ENCODE measurements around the gene MB.
"Not testable (repeated sequence)": the region's sequence is repeated elsewhere in the genome, so short reads cannot be mapped to it uniquely, and the experiment has no call there.

Gene MB

DNA sequence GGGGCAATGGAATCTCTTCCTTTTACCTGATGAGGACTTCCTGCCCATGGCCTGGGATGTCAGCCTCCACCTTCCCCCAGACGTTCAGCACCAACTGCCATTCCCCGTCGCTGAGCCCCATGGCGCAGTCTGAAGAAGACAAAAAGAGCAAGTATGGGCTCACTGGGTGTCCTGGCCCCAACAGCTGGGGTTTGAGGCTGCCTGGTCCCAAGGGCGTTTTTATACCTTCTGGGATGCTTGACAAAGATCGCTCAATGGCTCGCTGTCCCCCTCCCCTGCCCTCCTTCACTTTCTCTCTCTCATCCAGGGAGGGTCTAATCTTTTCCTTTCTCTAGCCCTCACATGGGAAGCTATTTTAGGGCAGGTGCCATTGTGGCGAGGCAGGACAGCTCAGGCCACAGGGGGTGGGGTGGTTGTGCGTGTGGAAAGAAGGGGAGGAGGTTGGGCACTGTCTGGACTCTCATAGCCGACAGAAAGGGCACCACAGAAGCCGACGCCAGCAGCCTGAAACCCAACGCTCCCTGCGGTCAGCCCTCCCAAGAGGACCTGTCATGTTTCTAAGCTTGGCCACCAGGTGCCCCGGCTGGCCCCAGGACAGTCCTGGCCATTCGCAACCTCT lies at the start of gene MB:
Gene MB (minus strand): TSS at position 193 of the 619 bp plus-strand sequence. CDS start 72 bp downstream, at position 121.
- no peak for DNase-seq (ENCODE audit: low read depth)

DNA sequence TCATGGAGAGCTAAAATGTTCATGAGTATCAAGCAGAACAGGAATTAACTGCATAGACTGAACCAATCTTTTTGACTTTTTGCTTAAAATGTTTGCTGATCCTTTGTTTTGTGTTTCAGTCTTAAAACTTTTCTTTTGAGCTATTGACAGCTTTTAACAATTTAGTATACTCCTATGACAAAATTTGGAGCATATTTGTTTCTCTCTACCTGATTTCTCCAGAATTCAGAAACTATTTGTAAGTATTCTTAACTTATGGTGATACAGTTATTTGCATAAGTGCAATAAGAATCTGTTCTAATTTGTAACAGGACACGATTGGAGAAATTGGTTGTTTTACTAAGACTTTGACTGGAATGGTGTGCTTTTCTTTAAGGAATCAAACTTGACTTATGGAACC lies 49.6 kb upstream of the MB start:
- DNase-seq (ENCODE audit: low read depth): not testable (repeated sequence)

DNA sequence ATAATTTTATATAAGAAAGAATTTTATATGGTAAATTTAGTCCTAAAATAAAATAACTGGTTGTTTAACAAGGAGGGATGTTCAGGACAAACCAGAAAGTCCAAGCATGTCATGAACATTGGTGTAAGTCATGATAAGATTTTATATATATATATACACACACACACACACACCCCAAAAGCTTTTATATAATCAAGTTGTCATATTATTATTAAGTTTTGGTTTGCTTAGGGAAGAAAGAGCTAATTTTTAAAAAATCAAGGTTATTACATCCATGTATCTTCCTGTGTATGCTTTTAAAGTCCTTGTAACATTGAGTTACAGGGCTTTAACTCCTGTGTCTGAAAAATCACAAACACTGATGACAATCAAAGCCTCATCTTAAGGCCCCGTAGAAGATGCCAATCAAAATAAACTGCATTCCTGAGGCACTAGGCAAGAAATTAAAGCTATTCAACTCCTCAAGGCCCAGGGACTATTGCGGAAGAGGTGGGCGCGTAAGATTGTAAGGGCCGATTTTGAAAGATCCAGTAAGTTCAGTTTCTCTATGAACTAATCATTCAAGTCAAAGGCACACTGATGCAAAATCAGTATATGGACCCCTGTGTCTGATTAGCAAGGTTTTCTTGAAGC lies 47.9 kb upstream of the MB start:
- DNase-seq (ENCODE audit: low read depth): no peak

DNA sequence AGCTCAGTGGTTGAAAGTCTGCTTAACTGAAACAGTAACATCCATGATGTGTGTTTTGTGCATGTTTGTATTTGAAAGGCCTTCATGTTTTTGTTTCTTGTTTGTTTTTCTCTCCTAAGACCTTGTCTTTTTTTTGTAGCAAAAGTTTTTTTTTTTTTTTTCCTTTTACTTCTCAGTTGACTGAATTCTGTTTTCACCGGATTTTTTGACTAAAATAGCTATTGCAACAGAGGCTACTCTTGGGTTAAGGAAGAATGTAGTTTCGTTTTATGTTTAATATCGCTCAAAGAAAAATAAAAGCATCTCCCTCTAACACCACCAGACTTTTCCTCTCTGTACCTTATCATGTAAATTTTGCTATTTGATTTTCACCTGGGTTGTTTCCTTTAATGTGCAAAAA lies 46.2 kb upstream of the MB start:
- peak; percentile 40 for DNase-seq (ENCODE audit: low read depth)

DNA sequence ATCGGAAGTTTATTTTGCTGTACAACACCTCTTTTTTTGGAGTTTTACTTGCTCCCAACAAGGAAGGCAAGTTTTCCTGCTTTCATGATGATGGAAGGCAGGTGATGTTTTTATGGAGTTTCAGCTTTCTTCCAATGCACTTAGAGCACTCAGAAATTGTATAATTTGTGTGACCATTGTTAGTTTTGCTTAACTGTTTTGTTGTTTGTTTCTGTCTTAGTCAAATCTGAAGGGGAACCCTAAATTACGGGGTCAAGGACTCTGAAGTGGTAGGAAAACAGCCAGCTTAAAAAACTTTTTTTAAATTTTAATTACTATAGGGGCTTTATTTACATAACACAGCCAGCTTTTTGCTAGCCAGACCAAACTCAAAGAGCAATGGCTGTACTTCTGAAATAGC lies 45.8 kb upstream of the MB start:
- DNase-seq (ENCODE audit: low read depth): no peak

DNA sequence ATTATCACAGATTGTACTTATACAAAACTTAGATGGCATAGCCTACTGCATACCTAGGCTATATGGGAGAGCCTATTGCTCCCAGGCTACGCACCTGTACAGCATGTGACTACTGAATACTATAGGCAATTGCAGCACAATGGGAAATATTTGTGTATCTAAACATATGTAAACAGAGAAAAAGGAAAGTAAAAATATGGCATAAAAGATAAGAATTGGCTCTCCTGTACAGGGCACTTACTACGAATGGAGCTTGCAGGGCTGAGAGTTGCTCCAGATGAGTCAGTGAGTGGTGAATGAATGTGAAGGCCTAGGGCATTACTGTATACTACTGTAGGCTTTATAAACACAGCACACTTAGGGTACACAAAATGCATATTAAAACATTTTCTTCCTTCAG lies 44.3 kb upstream of the MB start:
- no peak for DNase-seq (ENCODE audit: low read depth)

DNA sequence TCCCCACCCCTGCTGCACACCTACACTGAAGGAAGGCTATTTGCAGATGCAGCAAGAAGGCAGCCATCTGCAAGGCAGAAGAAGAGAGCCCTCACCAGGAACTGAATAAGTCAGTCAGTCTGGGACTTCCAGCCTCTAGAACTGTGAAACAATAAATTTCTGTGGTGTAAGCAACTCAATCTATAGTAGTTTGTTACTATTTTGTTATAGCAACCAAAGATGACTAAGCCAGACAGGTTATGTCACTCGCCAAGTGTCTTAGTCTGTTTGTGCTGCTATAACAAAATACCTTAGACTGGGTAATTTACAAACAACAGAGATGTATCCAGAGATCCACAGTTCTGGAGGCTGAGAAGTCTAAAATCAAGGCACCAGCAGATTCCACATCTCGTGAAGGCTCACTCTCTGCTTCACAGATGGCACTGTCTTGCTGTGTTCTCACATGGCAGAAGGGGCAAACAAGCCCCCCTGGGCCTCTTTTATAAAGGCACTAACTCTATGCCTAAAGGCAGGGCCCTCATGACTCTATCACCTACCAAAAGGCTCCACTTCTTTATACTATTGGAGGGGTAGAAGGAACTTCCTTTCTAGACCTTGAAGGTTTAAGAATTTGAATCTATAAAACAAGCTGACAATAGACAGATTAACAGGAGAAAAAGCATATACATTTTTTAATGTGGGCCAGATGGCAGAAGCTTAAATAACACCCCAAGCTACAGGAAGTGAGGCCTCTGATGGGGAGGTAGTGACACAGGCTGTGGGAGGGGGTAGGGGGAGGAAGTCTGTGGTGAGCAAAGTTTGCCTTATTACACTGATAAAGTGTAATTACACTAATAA lies 43.4 kb upstream of the MB start:
- no peak for DNase-seq (ENCODE audit: low read depth)

DNA sequence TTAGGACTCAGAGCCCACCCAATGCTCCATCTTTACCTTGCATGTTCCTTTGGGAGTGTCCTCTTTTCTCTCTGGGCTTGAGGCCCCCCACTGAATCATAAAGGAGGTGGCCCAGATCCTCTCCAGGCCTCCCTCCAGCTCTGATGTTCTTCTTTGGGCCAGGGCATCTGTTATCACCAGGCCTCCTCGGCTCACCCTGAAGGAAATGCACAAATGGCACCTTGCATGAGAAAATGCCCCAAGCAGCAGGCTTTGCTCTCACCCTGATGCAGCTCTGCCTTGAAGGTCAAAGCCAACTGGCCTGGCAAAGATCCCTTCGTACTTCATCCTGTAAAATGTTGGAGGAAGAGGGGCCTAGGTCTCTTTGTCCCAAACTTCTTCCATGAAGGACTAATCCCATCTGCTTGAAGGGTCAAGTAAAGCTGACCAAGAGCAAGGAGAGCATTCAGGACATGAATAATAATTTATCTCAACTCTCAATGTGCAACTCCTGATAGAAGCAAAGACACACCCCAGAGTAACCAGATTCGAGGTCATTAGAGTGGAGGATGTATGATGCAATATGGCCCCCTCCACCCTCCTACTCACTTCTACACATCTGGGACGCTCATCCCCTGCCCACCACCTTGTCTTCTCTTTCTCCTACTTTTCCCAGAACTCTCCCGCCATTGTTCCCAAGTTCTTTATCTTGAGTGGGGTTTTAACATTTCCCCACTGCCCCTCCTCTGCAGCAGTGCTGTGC lies 40.6 kb upstream of the MB start:
- DNase-seq (ENCODE audit: low read depth): no peak

DNA sequence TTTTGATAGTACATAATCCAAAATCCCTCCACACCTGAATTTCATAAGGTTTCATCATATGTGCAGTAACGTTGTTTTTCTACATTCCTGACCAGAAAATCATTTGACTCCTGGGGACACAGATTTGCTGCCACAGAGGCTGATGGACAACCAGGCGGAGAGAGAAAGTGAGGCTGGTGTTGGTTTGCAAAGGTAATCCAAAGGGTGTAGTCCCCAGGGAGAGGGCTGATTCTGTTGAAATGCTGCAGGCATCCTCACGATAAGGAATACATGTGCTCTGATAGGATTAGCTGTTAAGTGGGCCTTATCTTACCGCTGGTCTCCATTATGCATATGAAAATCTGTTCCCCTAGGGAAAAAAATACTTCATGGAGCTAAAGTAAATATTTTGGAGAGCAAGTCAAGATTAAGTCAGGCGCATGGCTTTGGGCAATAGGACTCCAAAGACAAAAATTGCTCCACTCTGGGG lies 39.2 kb upstream of the MB start:
- DNase-seq (ENCODE audit: low read depth): no peak

DNA sequence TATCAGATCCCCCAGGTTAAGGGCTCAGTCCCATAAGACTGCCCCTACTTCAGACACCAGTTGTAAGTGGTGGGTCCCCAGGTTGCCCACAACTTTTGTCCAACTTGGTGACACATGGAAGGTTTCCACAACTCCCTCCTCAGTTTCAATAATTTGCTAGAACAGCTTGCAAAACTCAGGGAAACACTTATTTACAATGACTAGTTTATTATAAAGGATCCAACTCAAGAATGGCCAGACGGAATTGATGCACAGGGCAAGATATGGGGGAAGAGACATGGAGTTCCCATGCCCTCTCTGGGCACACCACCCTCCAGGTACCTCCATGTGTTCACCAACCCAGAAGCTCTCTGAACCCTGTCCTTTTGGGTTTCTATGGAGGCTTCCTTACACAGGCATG lies 36.7 kb upstream of the MB start:
- no peak for DNase-seq (ENCODE audit: low read depth)

DNA sequence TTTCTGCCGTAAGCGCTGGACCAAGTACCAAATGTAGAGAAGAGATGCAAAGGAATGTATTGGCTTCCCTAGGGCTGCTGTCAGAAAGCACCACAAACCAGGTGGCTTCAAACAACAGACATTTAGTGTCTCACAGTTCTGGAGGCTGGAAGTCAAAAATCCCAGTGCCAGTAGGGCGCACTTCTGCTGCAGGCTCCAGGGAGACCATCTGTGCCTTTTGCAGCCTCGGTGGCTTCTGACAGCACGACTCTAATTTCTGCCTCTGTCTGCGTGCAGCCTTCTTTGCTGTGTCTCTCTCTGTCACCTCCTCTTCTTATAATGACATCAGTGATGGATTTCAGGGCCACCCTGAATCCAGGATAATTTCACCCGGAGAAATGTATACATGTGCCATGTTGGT lies 34.0 kb upstream of the MB start:
- no peak for DNase-seq (ENCODE audit: low read depth)

DNA sequence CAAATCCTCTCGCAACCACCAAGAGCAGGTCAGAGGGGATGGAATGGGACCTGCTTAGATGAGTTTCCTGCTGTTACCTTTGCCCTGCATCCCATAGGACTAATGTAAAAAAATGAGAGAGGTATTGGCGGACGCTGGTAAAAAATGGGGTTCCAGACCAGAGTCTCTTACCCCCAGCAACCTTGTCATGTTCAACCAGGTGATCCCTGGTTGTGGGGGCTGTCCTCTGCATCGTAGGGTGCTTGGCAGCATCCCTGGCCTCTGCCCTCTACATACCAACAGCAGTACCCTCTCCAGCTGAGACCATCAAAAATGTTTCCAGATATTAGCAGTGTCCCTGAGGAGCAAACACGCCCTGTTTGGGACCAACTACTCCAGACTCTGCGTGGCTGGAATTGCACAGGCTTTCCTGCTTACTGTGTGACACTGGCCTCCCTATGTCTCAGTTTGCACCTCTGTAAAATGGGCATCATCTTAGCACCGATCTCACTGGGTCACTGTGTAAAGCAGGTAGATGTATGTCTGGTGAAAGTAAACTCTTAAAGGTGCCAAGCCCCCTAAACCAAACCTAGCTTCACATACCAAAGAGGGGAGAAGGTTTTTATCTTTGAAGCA lies 32.6 kb upstream of the MB start:
- no peak for DNase-seq (ENCODE audit: low read depth)

DNA sequence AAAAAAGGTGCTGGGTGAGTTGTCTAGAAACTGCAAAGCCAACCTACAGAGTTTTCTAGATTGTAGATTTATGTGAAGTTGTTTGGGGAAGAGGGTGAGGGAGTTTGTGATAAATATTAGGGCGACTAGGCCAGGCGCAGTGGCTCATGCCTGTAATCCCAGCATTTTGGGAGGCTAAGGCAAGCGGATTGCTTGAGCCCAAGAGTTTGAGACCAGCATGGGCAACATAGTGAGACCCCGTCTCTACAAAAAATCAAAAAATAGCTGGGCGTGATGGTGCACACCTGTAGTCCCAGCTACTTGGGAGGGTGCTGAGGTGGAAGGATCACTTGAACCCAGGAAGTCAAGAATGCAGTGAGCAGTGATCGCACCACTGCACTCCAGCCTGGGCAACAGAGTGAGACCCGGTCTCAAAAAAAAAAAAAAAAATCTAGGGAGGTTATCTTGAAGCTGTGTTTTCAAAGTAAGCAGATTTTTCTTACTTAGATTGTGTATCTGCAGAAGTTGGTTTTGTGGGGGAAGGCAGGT lies 32.0 kb upstream of the MB start:
- DNase-seq (ENCODE audit: low read depth): no peak

DNA sequence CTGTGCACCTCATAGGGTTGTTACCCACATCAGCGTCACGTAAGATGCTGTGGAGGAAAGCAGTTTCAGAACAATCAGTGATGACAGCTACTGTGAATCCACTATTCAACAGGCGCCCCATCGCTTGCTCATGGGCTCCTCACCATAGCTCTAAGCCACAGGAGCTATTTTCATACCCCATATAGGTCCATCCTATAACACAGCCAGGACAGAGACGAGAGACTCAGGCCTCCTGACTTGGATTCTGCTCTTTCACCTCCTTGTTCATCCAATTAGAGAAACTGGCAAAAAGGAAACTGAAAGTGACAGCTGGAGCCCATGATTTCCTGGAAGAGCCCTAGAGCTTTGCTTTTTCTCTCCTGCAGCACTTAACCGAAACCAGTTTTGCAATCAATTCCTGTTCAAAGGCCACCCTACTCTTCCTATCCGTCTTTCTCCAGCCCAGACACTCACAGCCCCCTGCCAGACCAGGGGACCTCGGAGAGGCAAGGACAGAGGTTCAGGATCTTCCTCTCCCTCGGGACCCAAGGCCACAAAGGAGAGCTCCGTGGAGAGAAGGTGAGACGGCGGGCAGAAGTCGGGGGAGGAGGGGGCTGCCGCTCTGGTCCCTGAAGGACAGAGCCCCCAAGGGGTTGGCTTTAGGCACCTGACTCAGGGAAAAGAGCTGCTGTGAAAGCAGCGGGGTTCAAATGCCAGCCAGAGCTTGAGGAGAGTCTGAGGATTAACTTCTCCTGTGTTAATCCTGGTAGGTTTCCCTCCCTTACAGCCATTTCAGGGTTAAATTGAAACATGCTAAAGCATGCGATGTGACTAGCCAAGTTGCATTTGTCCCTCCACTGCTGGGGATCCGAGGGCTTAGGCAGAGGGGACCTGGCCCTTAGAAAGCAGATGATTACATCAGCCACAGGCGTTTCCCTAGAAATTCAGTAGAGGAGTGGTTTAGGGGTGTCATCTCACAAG lies 31.2 kb upstream of the MB start, which contains the start of gene APOL6:
Gene APOL6 (plus strand): TSS at position 381 of the 960 bp plus-strand sequence. CDS start 7,980 bp downstream, outside the sequence.
- DNase-seq (ENCODE audit: low read depth): peak; percentile 83

DNA sequence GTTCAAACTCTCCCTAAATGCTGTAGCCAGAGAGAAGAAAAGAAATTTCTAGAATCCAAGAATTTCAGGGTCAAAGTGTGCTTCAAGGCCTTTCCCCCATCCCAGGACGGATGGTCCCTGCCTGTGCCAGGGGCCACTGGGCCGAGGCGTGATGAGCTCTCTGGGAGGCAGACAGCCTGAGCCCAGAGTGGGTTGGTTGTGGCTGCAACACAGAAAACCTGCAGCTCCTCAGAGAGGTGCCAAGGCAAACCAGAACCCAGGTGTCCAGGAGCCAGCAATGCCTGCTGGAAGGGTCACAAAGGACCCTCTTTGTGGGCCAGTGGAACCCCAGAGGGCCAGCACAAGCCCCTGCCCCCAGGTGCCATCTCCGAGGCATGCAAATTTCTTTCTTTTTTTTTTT lies 28.5 kb upstream of the MB start:
- DNase-seq (ENCODE audit: low read depth): no peak

DNA sequence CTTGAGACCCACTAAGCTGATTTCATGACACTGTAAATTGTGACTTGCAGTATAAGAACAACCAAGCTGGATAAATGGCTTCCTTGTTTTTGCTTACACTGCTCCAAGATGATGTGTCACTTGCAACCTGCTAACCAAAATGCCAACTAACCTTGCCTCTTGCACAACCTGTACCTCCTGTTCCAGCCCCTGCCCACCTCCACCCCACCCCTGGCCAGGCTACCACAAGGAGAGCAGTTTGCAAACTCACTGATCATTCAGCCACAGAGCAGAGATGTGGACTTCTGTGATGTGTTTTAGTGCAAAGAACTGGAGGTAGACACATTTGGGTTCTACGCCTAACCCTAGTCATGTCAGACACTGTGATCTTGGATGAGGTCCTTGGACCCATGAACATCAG lies 26.9 kb upstream of the MB start:
- no peak for DNase-seq (ENCODE audit: low read depth)

DNA sequence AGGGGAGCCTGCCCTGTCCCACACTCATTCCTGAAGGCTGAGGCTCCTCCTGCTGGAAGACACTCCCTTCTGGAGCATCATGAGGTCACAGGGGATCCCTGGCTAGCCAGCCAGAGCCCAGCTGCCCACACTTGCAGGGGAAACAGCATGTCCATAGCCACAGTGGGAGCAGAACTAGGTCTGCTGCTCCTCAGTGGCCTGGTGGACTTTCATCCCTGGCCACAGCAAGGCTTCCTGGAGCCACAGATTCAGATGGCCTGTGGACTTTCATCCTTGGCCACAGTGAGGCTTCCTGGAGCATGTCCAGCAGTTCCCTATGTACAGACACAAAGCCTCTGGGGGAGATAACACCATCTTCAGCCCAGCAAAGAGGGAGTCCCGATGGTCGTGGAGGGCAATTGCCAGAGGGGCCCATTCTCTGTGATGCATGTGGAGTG lies 25.2 kb upstream of the MB start:
- DNase-seq (ENCODE audit: low read depth): no peak

DNA sequence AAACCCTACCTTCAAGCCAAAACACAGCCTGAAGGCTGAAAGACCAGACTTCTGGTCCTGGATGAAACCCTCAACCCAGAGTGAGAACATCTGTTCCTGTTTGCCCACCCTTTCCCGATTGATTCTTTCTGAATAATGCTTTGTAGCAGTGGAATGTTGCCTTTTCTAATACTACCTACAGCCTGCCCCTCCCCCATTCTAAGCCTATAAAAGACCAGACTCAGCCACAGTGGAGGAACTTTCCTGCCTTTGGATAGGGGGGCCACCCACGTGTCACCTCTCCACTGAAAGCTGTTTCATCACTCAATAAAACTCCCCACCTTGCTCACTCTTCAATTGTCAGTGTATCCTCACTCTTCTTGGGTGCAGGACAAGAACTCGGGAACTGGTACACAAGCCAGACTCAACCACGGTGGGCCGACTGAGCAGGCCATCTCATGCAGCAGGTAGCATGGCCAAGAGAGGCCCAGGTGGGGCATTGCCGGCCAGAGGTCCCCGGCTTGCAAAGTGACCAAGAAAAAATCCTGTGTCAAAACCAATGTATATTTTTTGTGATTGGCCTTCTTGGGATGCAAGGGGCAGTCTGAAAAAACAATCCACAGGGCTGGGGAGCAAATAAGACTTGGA lies 24.5 kb upstream of the MB start:
- DNase-seq (ENCODE audit: low read depth): no peak

DNA sequence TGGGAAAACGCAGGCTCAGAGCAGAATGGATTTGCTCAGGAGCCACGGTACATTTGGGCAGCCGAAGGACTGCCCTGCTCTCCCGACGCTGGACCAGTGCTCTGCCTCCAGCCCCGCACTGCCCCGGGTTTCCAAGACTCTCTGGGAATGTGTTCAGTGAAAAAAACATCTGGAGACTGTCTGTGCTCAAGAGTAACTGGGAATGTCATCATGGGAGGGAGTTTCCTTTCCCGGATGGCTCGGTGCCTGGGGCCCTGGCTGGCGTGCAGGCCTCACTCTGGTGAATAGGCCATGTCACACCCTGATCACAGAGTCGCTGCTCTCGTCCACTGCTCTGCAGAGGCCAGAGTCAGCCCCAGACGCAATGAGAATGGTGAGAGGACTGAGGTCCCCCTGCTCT lies 21.3 kb upstream of the MB start:
- DNase-seq (ENCODE audit: low read depth): peak; percentile 85

DNA sequence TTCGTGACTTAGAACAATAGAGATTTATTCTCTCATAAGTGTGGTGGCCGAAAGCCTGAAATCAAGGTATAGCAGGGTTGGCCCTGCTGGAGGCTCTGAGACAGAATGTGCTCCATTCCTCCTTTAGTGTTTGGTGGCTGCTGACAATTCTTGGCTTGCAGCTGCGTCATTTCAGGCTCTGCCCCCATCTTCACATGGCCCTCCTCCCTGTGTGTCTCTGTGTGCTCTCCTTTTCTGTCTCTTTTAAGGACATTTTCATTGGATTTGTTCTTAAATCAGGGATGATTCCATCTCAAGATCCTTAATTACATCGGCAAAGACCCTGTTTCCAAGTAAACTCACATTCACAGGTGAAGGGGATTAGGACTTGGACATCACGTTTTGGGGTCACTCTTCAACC lies 20.9 kb upstream of the MB start:
- DNase-seq (ENCODE audit: low read depth): no peak
